Measurements from ENCODE around the gene ZBTB12. TPM values are rescaled to one million over a fixed set of nuclear protein-coding genes. Genes with fewer than 3 reads are reported as not detected.

The ZBTB12 gene
- total and polyA plus RNA-seq, 9 of the 15 experiments (the other 6 are each of a cell fraction or from before 2014, with no cell fraction given): 0.03 to 12.4 (median 5.8) TPM; not detected in 1

DNA sequence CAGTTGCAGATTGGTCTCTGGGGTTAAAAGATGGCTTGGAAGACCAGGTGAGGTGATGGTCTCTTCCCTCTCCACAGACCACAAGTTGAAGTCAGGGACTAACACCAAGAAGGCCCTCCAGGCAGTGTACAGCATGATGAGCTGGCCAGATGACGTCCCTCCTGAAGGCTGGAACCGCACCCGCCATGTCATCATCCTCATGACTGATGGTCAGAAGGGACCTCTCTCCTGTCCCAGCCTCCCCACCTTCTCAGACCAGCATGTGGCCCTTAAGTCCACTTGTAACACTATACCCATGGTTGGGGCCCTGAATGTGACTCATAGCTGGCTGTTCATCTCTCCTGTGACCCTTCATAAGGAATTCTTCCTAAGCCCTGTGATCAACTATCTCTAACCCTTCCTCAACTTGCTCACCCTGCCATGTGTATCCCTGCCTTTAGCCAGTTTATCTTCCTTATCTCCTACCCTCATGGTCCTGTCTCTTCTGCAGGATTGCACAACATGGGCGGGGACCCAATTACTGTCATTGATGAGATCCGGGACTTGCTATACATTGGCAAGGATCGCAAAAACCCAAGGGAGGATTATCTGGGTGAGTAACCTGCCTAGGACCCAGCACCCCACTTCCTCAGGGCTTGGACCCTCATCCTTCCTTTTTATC, 47.0 kb upstream of the ZBTB12 start (continued):
- TF ChIP-seq, protein P1, sequence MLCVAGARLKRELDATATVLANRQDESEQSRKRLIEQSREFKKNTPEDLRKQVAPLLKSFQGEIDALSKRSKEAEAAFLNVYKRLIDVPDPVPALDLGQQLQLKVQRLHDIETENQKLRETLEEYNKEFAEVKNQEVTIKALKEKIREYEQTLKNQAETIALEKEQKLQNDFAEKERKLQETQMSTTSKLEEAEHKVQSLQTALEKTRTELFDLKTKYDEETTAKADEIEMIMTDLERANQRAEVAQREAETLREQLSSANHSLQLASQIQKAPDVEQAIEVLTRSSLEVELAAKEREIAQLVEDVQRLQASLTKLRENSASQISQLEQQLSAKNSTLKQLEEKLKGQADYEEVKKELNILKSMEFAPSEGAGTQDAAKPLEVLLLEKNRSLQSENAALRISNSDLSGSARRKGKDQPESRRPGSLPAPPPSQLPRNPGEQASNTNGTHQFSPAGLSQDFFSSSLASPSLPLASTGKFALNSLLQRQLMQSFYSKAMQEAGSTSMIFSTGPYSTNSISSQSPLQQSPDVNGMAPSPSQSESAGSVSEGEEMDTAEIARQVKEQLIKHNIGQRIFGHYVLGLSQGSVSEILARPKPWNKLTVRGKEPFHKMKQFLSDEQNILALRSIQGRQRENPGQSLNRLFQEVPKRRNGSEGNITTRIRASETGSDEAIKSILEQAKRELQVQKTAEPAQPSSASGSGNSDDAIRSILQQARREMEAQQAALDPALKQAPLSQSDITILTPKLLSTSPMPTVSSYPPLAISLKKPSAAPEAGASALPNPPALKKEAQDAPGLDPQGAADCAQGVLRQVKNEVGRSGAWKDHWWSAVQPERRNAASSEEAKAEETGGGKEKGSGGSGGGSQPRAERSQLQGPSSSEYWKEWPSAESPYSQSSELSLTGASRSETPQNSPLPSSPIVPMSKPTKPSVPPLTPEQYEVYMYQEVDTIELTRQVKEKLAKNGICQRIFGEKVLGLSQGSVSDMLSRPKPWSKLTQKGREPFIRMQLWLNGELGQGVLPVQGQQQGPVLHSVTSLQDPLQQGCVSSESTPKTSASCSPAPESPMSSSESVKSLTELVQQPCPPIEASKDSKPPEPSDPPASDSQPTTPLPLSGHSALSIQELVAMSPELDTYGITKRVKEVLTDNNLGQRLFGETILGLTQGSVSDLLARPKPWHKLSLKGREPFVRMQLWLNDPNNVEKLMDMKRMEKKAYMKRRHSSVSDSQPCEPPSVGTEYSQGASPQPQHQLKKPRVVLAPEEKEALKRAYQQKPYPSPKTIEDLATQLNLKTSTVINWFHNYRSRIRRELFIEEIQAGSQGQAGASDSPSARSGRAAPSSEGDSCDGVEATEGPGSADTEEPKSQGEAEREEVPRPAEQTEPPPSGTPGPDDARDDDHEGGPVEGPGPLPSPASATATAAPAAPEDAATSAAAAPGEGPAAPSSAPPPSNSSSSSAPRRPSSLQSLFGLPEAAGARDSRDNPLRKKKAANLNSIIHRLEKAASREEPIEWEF (CRISPR knock-in tag; IDR thresholded peaks at IDR 0.05): peak; percentile 78; the same call in 1 of the 2 replicates
- TF ChIP-seq EZH2 (IDR thresholded peaks at IDR 0.05; ENCODE audit: borderline replicate concordance, low read depth, low read length) (no peak), ZKSCAN1 (IDR thresholded peaks at IDR 0.05; ENCODE audit: low read depth, low read length) (no peak), HMG20B (CRISPR knock-in tag; IDR thresholded peaks at IDR 0.05) (no peak), HNRNPH1 (optimal IDR thresholded peaks at IDR 0.05; ENCODE audit: low read depth, low read length) (no peak), TCF3 (CRISPR knock-in tag; IDR thresholded peaks at IDR 0.05) (peak; percentile 72), CBX5 (IDR thresholded peaks at IDR 0.05; ENCODE audit: borderline replicate concordance, low read depth) (no peak), HNRNPK (IDR thresholded peaks at IDR 0.05; ENCODE audit: low read depth, low read length, poor library complexity, severe bottlenecking) (no peak), CREBBP (IDR thresholded peaks at IDR 0.05; ENCODE audit: low read depth, low read length) (no peak), EP400 (IDR thresholded peaks at IDR 0.05) (peak; percentile 85), PYGO2 (tag; IDR thresholded peaks at IDR 0.05) (no peak), TEAD4 (IDR thresholded peaks at IDR 0.05; ENCODE audit: low read length) (peak; percentile 16; the same call in 1 of the 2 replicates), TEAD4 (CRISPR knock-in tag; IDR thresholded peaks at IDR 0.05; ENCODE audit: borderline replicate concordance) (no peak), PCBP2 (IDR thresholded peaks at IDR 0.05; ENCODE audit: low read depth, low read length, poor library complexity, severe bottlenecking) (no peak)
- TF ChIP-seq, protein P2, sequence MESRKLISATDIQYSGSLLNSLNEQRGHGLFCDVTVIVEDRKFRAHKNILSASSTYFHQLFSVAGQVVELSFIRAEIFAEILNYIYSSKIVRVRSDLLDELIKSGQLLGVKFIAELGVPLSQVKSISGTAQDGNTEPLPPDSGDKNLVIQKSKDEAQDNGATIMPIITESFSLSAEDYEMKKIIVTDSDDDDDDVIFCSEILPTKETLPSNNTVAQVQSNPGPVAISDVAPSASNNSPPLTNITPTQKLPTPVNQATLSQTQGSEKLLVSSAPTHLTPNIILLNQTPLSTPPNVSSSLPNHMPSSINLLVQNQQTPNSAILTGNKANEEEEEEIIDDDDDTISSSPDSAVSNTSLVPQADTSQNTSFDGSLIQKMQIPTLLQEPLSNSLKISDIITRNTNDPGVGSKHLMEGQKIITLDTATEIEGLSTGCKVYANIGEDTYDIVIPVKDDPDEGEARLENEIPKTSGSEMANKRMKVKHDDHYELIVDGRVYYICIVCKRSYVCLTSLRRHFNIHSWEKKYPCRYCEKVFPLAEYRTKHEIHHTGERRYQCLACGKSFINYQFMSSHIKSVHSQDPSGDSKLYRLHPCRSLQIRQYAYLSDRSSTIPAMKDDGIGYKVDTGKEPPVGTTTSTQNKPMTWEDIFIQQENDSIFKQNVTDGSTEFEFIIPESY (CRISPR knock-in tag; IDR thresholded peaks at IDR 0.05): no peak
- TF ChIP-seq, protein P3, sequence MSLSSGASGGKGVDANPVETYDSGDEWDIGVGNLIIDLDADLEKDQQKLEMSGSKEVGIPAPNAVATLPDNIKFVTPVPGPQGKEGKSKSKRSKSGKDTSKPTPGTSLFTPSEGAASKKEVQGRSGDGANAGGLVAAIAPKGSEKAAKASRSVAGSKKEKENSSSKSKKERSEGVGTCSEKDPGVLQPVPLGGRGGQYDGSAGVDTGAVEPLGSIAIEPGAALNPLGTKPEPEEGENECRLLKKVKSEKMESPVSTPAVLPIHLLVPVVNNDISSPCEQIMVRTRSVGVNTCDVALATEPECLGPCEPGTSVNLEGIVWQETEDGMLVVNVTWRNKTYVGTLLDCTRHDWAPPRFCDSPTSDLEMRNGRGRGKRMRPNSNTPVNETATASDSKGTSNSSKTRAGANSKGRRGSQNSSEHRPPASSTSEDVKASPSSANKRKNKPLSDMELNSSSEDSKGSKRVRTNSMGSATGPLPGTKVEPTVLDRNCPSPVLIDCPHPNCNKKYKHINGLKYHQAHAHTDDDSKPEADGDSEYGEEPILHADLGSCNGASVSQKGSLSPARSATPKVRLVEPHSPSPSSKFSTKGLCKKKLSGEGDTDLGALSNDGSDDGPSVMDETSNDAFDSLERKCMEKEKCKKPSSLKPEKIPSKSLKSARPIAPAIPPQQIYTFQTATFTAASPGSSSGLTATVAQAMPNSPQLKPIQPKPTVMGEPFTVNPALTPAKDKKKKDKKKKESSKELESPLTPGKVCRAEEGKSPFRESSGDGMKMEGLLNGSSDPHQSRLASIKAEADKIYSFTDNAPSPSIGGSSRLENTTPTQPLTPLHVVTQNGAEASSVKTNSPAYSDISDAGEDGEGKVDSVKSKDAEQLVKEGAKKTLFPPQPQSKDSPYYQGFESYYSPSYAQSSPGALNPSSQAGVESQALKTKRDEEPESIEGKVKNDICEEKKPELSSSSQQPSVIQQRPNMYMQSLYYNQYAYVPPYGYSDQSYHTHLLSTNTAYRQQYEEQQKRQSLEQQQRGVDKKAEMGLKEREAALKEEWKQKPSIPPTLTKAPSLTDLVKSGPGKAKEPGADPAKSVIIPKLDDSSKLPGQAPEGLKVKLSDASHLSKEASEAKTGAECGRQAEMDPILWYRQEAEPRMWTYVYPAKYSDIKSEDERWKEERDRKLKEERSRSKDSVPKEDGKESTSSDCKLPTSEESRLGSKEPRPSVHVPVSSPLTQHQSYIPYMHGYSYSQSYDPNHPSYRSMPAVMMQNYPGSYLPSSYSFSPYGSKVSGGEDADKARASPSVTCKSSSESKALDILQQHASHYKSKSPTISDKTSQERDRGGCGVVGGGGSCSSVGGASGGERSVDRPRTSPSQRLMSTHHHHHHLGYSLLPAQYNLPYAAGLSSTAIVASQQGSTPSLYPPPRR (CRISPR knock-in tag; IDR thresholded peaks at IDR 0.05; ENCODE audit: borderline replicate concordance): no peak
